GM18508 (cell line): ENCODE data around the gene PRPS2.

Experiments
- ATAC-seq: cut with Tn5 transposase; IDR thresholded peaks from one replicate; pipeline ENCODE4 v1.9.1; 2021; ENCODE audit warnings: moderate number of reproducible peaks; ENCODE audit not compliant: insufficient read depth, unreplicated experiment

The PRPS2 gene

GRCh38 chrX:12811658-12812057 lies 20.4 kb downstream of the PRPS2 start:
- no peak for ATAC-seq

GRCh38 chrX:12814420-12814819 lies 23.2 kb downstream of the PRPS2 start:
- ATAC-seq, result no peak

DNA sequence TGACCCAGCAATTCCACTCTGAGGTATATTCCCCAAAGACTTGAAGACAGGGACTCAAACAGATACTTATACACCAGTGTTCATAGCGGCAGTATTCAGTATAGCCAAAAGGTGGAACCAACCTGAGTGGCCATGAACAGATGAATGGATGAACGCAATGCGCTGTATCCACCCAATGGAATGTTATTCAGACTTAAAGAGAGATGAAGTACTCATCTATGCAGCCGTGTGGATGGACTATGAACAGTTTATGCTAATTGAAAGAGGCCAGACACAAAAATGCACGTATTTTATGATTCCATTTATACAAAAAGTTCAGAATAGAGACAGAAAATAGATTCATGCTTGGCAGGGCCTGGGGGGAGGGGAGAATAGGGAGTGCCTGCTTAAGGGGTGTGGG lies 26.3 kb downstream of the PRPS2 start:
- no peak for ATAC-seq

- ATAC-seq, result no peak
These were observed 28.0 kb downstream of the PRPS2 start for GRCh38 chrX:12819222-12819621.

DNA sequence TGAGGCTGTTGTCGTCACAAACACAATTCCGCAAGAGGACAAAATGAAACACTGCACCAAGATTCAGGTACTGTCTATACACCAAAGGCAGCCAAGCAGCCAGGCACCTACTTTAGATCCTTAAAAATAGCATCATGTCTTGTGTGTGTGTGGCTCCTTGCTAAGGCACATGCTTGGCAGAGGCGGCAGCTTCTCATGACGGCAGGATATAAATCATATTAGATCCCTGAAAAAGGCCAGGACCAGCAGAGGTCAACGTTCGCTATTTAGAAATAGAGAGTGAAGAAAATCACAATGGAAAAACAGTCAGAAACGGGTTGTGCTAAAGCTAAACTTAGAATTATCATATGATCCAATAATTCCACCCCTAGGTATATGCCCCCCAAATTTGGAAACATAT lies 29.5 kb downstream of the PRPS2 start:
- no peak for ATAC-seq

- ATAC-seq, result no peak
These were observed 33.7 kb downstream of the PRPS2 start for GRCh38 chrX:12824944-12825343.

GRCh38 chrX:12825801-12826200 lies 34.6 kb downstream of the PRPS2 start:
- ATAC-seq, result no peak

- ATAC-seq, result no peak
These were observed 52.0 kb downstream of the PRPS2 start for GRCh38 chrX:12843061-12843667.

- ATAC-seq, result peak; percentile 74
These were observed 52.6 kb downstream of the PRPS2 start for GRCh38 chrX:12843668-12844279.

- no peak for ATAC-seq
These were observed 53.1 kb downstream of the PRPS2 start for GRCh38 chrX:12844319-12844718.

GRCh38 chrX:12865359-12865758 lies 74.1 kb downstream of the PRPS2 start:
- ATAC-seq, result no peak

DNA sequence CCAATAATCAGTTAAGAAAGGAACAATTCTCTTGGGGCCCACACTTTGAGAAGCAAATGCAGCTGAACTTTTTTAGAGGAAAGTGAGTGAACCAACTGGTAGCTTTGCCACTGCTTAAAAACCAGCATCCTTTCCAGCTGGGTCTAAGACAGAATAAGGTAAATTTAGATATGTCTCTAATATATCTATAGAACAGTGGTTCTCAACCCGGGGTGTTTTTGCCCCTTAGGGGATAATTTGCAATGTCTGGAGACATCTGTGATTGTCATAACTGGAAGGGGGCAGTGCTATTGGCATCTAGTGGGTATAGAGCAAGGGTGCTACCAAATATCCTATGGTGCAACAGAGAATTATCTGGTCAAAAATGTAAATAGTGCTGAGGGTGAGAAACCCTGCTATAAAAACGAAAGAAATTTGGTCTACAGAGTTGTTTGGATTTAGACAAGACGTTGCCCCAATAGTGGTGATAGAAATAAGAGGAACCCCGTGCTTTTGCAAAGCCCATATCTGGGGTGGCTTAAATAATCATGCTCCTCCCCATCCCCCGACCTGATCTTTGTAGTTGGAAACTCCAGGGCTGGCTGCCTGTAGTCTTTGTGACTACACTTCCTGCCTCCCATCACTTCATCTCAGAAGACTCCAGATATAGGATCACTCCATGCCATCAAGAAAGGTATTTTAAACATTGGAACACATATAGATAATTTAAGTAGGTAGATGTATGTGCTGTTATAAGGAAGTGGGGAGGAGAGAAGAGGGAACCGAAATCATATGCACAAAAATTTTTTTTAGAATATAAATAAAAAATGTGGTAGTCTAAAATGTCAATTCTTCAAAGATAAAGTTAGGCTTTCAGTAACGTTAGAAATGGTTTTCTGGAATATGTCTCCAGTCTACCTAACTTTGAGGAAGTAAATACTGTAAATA lies 75.5 kb downstream of the PRPS2 start, which contains the start of gene TLR7:
Gene TLR7, plus strand, starts transcription at position 622 of the 927 bp plus-strand sequence. CDS start 507 bp downstream, outside the sequence.
- ATAC-seq, result no peak

DNA sequence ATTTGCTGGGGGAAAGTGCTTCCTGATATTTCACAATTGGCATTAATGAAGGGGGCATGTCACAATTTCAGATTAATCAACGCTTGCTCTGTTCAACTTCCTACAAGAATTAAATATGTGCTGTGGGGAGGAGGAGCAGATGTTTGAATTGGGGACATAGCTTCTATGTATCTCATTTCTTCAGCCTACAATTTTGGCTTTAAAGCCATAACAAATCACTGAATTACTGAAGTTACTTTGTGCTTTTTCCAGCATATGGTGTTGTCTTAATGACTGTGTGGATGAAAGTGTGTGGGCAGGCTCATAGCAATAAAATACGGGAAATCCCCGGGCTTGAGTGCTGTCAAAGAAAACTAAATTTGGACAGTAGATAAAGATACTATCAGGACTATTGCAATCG lies 76.5 kb downstream of the PRPS2 start:
- no peak for ATAC-seq

DNA sequence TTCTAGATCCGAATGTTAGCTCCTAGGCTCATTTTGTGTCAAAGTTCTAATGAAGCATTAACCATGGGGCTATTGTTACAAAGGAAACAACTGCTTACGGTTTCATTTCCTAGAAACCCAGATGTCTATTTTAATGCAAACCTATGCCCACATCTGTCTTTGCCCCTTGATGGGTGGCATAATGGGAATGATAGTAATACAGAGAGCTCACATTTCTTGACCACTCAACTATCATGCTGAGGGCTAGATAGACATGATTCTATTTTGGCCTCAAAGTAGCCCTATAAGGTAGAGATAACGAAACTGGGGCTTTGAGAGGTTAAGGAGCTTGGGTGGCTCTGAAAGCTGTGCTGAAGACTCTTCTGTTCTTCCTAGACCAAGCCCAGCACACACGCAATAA lies 77.5 kb downstream of the PRPS2 start:
- ATAC-seq, result no peak

GRCh38 chrX:12871257-12871656 lies 80.0 kb downstream of the PRPS2 start:
- ATAC-seq, result no peak

DNA sequence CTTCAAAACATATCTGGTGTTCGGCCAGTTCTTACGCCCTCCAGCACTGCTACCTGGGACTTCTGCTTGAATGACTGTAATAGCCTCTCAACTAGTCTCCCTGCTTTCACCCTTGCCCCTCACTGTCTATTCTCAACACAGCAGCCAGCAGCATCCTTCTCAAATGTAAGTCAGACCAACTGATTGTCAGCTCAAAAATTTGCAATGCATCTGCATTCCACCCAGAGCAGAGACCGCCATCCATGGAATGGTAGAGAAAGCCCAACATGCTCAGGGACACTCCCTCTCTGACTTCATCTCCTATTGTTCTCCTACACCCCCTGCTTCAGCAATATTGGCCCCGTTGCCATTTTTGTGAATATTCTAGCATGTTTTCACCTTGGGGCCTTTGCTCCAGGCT lies 81.5 kb downstream of the PRPS2 start:
- no peak for ATAC-seq
